ENCODE results near the gene EXD3. TPM values are rescaled to one million over a fixed set of nuclear protein-coding genes. Genes with fewer than 3 reads are reported as not detected.
A peak's percentile ranks its signal among the peaks of the same experiment; 100 is the strongest.

Gene EXD3
- total RNA-seq, 1 donor from 2014 or later = 16.7 TPM

DNA sequence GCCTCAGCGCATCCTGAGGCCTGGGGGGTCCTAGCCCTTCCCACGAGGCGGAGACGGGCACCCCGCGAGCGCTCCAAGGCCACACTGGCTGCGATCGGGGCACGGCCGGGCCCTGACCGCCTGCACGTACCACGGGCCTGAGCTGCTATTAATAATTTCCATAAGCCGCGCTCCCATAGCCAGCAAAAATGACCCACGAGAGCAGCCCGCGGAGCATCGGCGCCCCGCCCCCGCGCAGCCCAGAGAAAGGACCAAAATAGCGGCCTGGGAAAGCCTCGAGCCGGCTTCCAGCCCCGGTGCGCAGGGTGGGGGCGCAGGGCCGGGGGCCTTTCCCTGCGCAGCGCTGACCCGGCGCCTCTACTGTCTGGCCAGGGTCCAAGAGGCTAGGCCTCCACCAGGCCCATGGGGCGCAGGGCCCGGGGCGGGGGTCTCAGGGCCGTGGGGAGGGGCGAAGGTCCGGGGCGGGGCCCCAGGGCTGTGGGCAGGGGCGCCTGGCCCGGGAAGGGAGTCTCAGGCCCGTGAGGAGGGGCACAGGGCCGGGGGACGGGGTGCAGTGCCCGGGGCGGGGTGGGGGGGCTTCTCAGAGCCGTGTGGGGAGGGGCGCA, 54.4 kb downstream of the EXD3 start:
- no peak overlapping the region for H3K27ac ChIP-seq
- TF ChIP-seq, protein P1, sequence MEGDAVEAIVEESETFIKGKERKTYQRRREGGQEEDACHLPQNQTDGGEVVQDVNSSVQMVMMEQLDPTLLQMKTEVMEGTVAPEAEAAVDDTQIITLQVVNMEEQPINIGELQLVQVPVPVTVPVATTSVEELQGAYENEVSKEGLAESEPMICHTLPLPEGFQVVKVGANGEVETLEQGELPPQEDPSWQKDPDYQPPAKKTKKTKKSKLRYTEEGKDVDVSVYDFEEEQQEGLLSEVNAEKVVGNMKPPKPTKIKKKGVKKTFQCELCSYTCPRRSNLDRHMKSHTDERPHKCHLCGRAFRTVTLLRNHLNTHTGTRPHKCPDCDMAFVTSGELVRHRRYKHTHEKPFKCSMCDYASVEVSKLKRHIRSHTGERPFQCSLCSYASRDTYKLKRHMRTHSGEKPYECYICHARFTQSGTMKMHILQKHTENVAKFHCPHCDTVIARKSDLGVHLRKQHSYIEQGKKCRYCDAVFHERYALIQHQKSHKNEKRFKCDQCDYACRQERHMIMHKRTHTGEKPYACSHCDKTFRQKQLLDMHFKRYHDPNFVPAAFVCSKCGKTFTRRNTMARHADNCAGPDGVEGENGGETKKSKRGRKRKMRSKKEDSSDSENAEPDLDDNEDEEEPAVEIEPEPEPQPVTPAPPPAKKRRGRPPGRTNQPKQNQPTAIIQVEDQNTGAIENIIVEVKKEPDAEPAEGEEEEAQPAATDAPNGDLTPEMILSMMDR (IDR thresholded peaks at IDR 0.05) = no peak
- no peaks in the 10 kb centered on the region for H3K27me3 ChIP-seq
- H3K9me3 ChIP-seq = no peaks in the 10 kb centered on the region
- peak in 1 of 2 donors; percentile 65 for DNase-seq (ENCODE audit: low spot score in 2 of 2)
- H3K4me3 ChIP-seq = peak overlapping the region in 1 of 2 donors; percentile 42
- H3K4me1 ChIP-seq = peaks cover 0 to 3% of the 10 kb centered on the region in 2 donors
- intact Hi-C loops (cut with DNase I) = no loop called here
- peaks cover 5 to 33% of the 10 kb centered on the region in 2 donors for H3K36me3 ChIP-seq

DNA sequence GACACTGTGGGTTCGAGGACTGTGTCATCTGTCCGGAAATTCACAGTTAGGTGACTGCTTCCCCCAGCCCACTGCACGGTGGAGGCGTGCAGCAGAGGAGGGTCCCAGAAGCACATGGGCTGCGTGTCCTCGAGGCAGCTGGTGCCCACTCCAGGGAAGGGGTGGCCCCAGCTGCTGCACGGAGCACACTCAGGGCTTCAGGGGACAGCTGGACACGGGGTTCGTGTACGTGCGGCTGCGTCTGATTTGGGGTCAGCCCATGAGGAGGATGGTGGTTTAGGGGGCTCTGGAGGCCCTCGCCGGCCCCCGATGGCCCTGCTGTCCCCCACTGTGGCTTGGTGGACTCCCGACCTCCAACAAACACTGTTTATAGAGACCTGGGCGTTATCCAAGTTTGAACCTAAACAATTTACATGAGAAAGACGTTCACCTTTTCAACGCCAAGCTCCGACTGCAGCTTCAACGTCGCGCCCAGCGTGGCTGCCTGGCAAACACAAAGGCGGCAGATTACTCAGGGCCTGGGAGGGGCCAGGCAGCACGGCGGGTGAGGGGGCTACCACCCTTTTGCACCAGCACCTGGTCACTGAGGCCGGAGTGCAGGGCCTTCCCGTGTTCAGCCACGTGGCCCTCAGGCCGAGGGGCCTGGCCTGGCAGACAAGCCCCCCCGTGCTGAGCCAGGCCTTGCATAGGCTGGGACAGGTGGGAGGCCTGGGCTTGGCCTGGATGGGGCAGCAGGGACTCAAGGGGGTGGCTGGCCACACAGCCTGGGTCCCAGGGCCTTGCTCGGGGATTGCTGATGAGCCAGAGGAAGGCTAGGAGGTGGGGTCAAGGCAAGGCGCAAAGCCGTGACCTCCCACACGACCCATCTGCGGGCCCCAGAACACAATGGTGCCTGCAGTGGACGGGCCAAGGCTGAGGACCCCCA, 55.2 kb downstream of the EXD3 start:
- intact Hi-C loops (cut with DNase I) = no loop called here
- H3K27ac ChIP-seq = no peak overlapping the region
- peak overlapping the region in 1 of 2 donors; percentile 42 for H3K4me3 ChIP-seq
- DNase-seq (ENCODE audit: low spot score in 2 of 2) = peak in 1 of 2 donors; percentile 57
- peaks cover 0 to 3% of the 10 kb centered on the region in 2 donors for H3K4me1 ChIP-seq
- no peaks in the 10 kb centered on the region for H3K27me3 ChIP-seq
- TF ChIP-seq, protein P1 (IDR thresholded peaks at IDR 0.05) = no peak
- H3K36me3 ChIP-seq = peaks cover 5 to 28% of the 10 kb centered on the region in 2 donors
- peaks cover 0 to 4% of the 10 kb centered on the region in 2 donors for H3K9me3 ChIP-seq

DNA sequence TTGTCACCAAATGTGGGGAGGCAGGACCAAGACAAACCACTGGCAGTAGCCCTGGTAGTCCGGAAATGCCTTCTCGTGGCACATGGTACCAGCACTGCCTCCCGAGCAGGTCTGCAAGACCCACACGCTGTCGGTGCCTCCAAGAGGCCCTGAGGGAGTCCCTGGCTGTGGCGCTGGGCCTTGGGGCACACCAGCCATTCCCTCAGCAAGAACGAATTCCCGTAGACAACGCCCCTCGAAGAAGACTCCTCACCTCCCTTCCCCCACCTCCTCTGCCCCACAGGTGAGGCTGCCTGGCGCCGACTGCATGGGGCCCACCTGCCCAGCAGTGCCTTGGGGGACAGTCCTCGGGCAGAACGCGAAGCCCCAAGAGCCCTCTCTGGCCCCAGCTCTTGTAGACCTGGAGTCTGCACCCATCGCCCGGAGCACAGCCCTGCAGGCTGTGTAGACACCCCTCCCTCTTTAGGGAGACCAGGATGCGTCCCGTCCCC, 56.0 kb downstream of the EXD3 start:
- TF ChIP-seq, protein P1 (IDR thresholded peaks at IDR 0.05) = no peak
- DNase-seq (ENCODE audit: low spot score in 2 of 2) = peak in 1 of 2 donors; percentile 47
- H3K27ac ChIP-seq = no peak overlapping the region

DNA sequence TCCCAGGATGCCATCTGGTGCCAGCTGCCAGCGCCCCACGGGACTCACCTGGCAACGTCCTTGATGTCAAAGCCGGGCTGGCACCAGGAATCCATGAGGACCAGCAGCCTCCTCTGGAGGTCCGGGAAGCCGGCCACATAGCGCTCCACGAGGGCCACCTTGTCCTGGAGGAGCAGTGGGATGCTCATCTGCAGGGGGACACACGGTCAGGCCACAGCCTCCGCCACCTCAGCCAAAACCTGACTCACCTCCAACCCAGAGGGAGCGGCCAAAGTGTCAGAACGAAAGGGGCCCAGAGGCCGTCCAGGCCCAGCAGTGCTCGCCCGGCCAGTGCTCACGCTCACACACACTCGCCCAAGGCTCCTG, 56.5 kb downstream of the EXD3 start:
- H3K4me1 ChIP-seq = peaks cover 0 to 3% of the 10 kb centered on the region in 2 donors
- peak in 1 of 2 donors; percentile 38 for DNase-seq (ENCODE audit: low spot score in 2 of 2)
- intact Hi-C loops (cut with DNase I) = no loop called here
- H3K4me3 ChIP-seq = no peak overlapping the region
- TF ChIP-seq, protein P1 (IDR thresholded peaks at IDR 0.05) = no peak
- H3K9me3 ChIP-seq = peaks cover 0 to 4% of the 10 kb centered on the region in 2 donors
- H3K27ac ChIP-seq = no peak overlapping the region
- peaks cover 5 to 20% of the 10 kb centered on the region in 2 donors for H3K36me3 ChIP-seq
- H3K27me3 ChIP-seq = no peaks in the 10 kb centered on the region

More for the DNA sequence above, 56.0 kb downstream of the EXD3 start:
- no peaks in the 10 kb centered on the region for H3K27me3 ChIP-seq
- intact Hi-C loops (cut with DNase I) = no loop called here
- H3K4me3 ChIP-seq = no peak overlapping the region
- peaks cover 5 to 20% of the 10 kb centered on the region in 2 donors for H3K36me3 ChIP-seq
- H3K4me1 ChIP-seq = peaks cover 0 to 3% of the 10 kb centered on the region in 2 donors
- peaks cover 0 to 4% of the 10 kb centered on the region in 2 donors for H3K9me3 ChIP-seq

DNA sequence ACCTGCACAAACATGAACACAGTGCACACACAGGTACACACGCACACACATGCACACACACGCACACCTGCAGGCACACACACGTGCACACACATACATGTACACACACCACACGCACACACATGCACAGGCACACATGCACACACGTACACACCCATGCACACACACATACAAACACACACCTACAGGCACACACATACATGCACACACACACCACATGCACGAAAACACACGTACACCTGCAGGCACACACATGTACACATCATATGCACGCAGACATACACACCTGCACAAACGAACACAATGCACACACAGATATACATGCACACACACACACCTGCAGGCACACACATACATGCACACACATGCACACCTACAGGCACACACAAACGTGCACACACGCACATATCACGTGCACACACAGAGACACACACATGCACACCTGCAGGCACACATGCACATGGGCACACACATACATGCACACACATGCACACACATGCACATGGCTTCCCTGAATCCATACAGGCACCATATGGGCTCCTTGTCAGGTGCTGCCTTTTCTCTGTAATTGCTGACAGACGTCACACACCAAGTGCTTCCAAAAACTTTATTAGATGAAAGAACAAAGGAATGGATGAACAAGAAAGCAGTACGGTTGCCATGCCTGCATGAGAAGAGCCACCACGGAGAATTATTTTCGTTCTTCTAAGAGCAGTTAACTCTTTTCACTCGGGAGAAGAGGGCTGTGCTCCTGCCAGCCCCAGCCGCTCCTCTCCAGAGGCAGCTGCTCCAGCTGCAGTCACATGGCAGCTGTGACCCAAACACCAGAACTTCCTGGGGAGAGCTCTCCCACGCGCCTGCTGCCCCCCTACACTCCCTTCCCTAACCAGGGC, 57.2 kb downstream of the EXD3 start:
- Histone ChIP-seq H3K36me3 (peaks cover 5 to 20% of the 10 kb centered on the region in 2 donors), H3K27ac (no peak overlapping the region), H3K9me3 (peaks cover 0 to 4% of the 10 kb centered on the region in 2 donors), H3K4me1 (peaks cover 0 to 3% of the 10 kb centered on the region in 2 donors), H3K27me3 (no peaks in the 10 kb centered on the region), H3K4me3 (no peak overlapping the region)
- intact Hi-C loops (cut with DNase I) = no loop called here
- TF ChIP-seq, protein P1 (IDR thresholded peaks at IDR 0.05) = no peak
- peak in 1 of 2 donors; percentile 39 for DNase-seq (ENCODE audit: low spot score in 2 of 2)
